Loucy (cell line): ENCODE measurements around the gene CLEC18A.
"Not testable (repeated sequence)": the region's sequence is repeated elsewhere in the genome, so short reads cannot be mapped to it uniquely, and the experiment has no call there.

Experiments
- H2AFZ ChIP-seq: fragments of 200-600 bp; sonication (generic); 2 replicates; pipeline ENCODE4 v1.6.0; 2016; ENCODE audit warnings: antibody characterized with exemption, mild to moderate bottlenecking, low read length, moderate library complexity
- H3F3A ChIP-seq: fragments of 200-600 bp; 2 replicates; pipeline ENCODE4 v1.6.0; 2016; ENCODE audit warnings: antibody characterized with exemption, low read depth, mild to moderate bottlenecking
- H3K27me3 ChIP-seq: fragments of 200-600 bp; sonication (generic); 2 replicates; pipeline ENCODE4 v1.6.1; 2014; ENCODE audit warnings: low read length, mild to moderate bottlenecking; ENCODE audit not compliant: insufficient read depth, poor library complexity, severe bottlenecking
- H3K36me3 ChIP-seq: fragments of 200-600 bp; sonication (generic); 2 replicates; pipeline ENCODE4 v1.6.1; 2016; ENCODE audit warnings: low read length; ENCODE audit not compliant: insufficient read depth
- H3K4me1 ChIP-seq: fragments of 200-600 bp; sonication (generic); 2 replicates; pipeline ENCODE4 v1.5.1; 2014; ENCODE audit warnings: low read length, mild to moderate bottlenecking; ENCODE audit not compliant: insufficient read depth, poor library complexity, severe bottlenecking
- H3K4me2 ChIP-seq: fragments of 200-600 bp; sonication (generic); 2 replicates; pipeline ENCODE4 v1.6.0; 2014; ENCODE audit warnings: antibody characterized with exemption, low read length, low read depth, mild to moderate bottlenecking; ENCODE audit not compliant: poor library complexity, severe bottlenecking
- H3K4me3 ChIP-seq: fragments of 200-600 bp; sonication (generic); 2 replicates; pipeline ENCODE4 v1.5.1; 2014; ENCODE audit warnings: low read length, mild to moderate bottlenecking, mixed read lengths; ENCODE audit not compliant: poor library complexity, severe bottlenecking
- H3K79me2 ChIP-seq: fragments of 200-600 bp; sonication (generic); 2 replicates; pipeline ENCODE4 v1.6.1; 2014; ENCODE audit warnings: low read length; ENCODE audit not compliant: insufficient read depth
- H3K9ac ChIP-seq: fragments of 200-600 bp; sonication (generic); 2 replicates; pipeline ENCODE4 v1.6.0; 2014; ENCODE audit warnings: mild to moderate bottlenecking, low read depth, low read length, moderate library complexity; ENCODE audit not compliant: poor library complexity, severe bottlenecking
- H3K9me2 ChIP-seq: fragments of 200-600 bp; sonication (generic); replicated peaks from 2 replicates; pipeline ENCODE4 v1.6.1; 2016; ENCODE audit warnings: low read depth, low read length, mixed read lengths
- H3K9me3 ChIP-seq: fragments of 200-600 bp; sonication (generic); 2 replicates; pipeline ENCODE4 v1.6.1; 2014; ENCODE audit warnings: mild to moderate bottlenecking, antibody characterized with exemption, low read length, low read depth; ENCODE audit not compliant: insufficient read depth
- H4K20me1 ChIP-seq: fragments of 200-600 bp; sonication (generic); 2 replicates; pipeline ENCODE4 v1.6.0; 2014; ENCODE audit warnings: antibody characterized with exemption, low read length, mild to moderate bottlenecking; ENCODE audit not compliant: insufficient read depth, poor library complexity, severe bottlenecking

CLEC18A gene

GRCh38 chr16:69972120-69972519 lies 21.0 kb downstream of the CLEC18A start:
- H2AFZ ChIP-seq, H3K27me3 ChIP-seq, H3K4me3 ChIP-seq: not testable (repeated sequence)

GRCh38 chr16:69972935-69973334 lies 21.8 kb downstream of the CLEC18A start:
- not testable (repeated sequence) for H3K4me3 ChIP-seq, H3K36me3 ChIP-seq, H3K9me3 ChIP-seq, H2AFZ ChIP-seq, H3K9me2 ChIP-seq, H3F3A ChIP-seq, H3K9ac ChIP-seq, H3K79me2 ChIP-seq, H4K20me1 ChIP-seq, H3K4me2 ChIP-seq, H3K4me1 ChIP-seq, H3K27me3 ChIP-seq

More at GRCh38 chr16:69972120-69972519, 21.0 kb downstream of the CLEC18A start:
- H4K20me1 ChIP-seq, H3K9ac ChIP-seq, H3K9me2 ChIP-seq, H3K4me2 ChIP-seq, H3K36me3 ChIP-seq, H3F3A ChIP-seq, H3K4me1 ChIP-seq, H3K79me2 ChIP-seq, H3K9me3 ChIP-seq: not testable (repeated sequence)

- not testable (repeated sequence) for H3K9ac ChIP-seq, H3K4me3 ChIP-seq, H3K79me2 ChIP-seq, H3K4me2 ChIP-seq, H3K9me2 ChIP-seq, H3F3A ChIP-seq, H3K36me3 ChIP-seq, H2AFZ ChIP-seq, H3K4me1 ChIP-seq, H3K9me3 ChIP-seq, H3K27me3 ChIP-seq, H4K20me1 ChIP-seq
These were observed 34.1 kb downstream of the CLEC18A start for GRCh38 chr16:69985196-69985595.

GRCh38 chr16:69997956-69998355 lies 46.8 kb downstream of the CLEC18A start:
- H3K27me3 ChIP-seq, H4K20me1 ChIP-seq, H3K4me3 ChIP-seq, H3K9me2 ChIP-seq, H3K4me1 ChIP-seq, H3K4me2 ChIP-seq, H3F3A ChIP-seq, H3K9ac ChIP-seq, H3K79me2 ChIP-seq, H2AFZ ChIP-seq, H3K36me3 ChIP-seq, H3K9me3 ChIP-seq: not testable (repeated sequence)

DNA sequence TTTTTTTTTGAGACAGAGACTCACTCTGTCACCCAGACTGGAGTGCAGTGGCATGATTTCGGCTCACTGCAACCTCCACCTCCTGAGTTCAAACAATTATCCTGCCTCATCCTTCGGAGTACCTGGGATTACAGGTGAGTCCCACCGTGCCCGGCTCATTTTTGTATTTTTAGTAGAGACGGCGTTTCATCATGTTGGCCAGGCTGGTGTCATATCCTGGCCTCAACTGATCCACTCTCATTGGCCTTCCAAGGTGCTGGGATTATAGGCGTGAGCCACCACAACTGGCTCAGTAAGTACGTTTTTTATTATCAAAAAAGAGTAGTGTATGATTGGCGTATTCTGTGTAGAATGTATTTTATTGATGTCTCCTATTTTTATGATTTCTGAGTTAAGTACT lies 48.7 kb downstream of the CLEC18A start:
- H3K4me2 ChIP-seq, H3K27me3 ChIP-seq, H3K4me1 ChIP-seq, H3K79me2 ChIP-seq, H3K9ac ChIP-seq, H4K20me1 ChIP-seq, H2AFZ ChIP-seq, H3K9me3 ChIP-seq, H3F3A ChIP-seq, H3K36me3 ChIP-seq, H3K4me3 ChIP-seq, H3K9me2 ChIP-seq: not testable (repeated sequence)

- H3K9me3 ChIP-seq, H3K4me2 ChIP-seq, H3K27me3 ChIP-seq, H3K4me1 ChIP-seq, H3K9ac ChIP-seq, H2AFZ ChIP-seq, H3K9me2 ChIP-seq, H3F3A ChIP-seq, H4K20me1 ChIP-seq, H3K36me3 ChIP-seq, H3K79me2 ChIP-seq, H3K4me3 ChIP-seq: not testable (repeated sequence)
These were observed 52.4 kb downstream of the CLEC18A start for GRCh38 chr16:70003511-70003910.

- not testable (repeated sequence) for H4K20me1 ChIP-seq, H3K36me3 ChIP-seq, H3K9me2 ChIP-seq, H3K4me2 ChIP-seq, H3K9ac ChIP-seq, H3K27me3 ChIP-seq, H3F3A ChIP-seq, H3K79me2 ChIP-seq, H3K4me1 ChIP-seq, H3K9me3 ChIP-seq, H3K4me3 ChIP-seq, H2AFZ ChIP-seq
These were observed 57.5 kb downstream of the CLEC18A start for GRCh38 chr16:70008604-70009003.

DNA sequence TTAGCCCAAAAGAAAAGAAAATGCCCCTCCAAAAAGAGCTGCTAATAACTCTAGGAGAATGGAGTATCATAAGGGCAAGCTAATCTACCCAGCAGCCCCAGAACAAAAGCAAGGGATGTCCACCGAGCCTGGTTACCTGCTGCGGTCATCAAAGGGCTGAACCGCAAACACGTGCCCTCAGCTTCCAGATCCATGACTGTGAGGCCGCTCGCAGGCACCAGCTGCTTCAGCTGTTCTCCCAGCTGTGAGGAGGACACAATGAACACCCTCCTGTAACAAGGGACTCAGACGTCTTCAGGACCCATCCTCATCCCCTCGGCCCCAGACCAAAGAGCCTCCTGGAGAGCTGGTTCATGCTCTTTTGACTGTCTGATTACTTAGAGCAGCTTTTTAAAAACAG lies 59.5 kb downstream of the CLEC18A start:
- not testable (repeated sequence) for H3K9me2 ChIP-seq, H3K36me3 ChIP-seq, H3K79me2 ChIP-seq, H3K9me3 ChIP-seq, H3K9ac ChIP-seq, H3K4me3 ChIP-seq, H3K27me3 ChIP-seq, H3K4me2 ChIP-seq, H4K20me1 ChIP-seq, H3K4me1 ChIP-seq, H2AFZ ChIP-seq, H3F3A ChIP-seq
